SK-N-MC (cell line): ENCODE results near the gene FAM3C.
A peak's percentile ranks its signal among the peaks of the same experiment; 100 is the strongest.

Experiments
- DNase-seq: peaks from one replicate; pipeline ENCODE4 v3.0.0-alpha.2; 2011; ENCODE audit warnings: low read depth, low spot score
- H3K27ac ChIP-seq: fragments of 200-600 bp; sonication (generic); 2 replicates; pipeline ENCODE4 v1.5.1; 2016; ENCODE audit warnings: mixed run types
- H3K36me3 ChIP-seq: fragments of 200-600 bp; sonication (generic); 2 replicates; pipeline ENCODE4 v1.6.1; 2017; ENCODE audit warnings: antibody characterized with exemption, low read length, mixed read lengths; ENCODE audit not compliant: insufficient read depth
- H3K4me3 ChIP-seq: fragments of 200-600 bp; sonication (generic); 2 replicates; pipeline ENCODE4 v1.5.1; 2016
- H3K9ac ChIP-seq: fragments of 200-600 bp; sonication (generic); 2 replicates; pipeline ENCODE4 v1.8.0; 2017; ENCODE audit warnings: mixed run types, mixed read lengths; ENCODE audit not compliant: insufficient read length
- H3K9me3 ChIP-seq: fragments of 200-600 bp; sonication (generic); 2 replicates; pipeline ENCODE4 v1.6.1; 2017; ENCODE audit warnings: low read depth, mild to moderate bottlenecking, antibody characterized with exemption, low read length, moderate library complexity, mixed read lengths
- EZH2 ChIP-seq: fragments of 200-600 bp; sonication (generic); IDR thresholded peaks from one replicate; pipeline ENCODE4 v1.6.1; 2017; ENCODE audit warnings: antibody characterized with exemption
- FOXP2 ChIP-seq: optimal IDR thresholded peaks from 2 replicates; pipeline ENCODE3; 2011; ENCODE audit warnings: mild to moderate bottlenecking, moderate library complexity; ENCODE audit not compliant: insufficient read depth; ENCODE audit errors: extremely low read length, control extremely low read depth
- POLR2AphosphoS5 ChIP-seq: IDR thresholded peaks from 2 replicates; pipeline ENCODE4 v1.6.1; 2012; ENCODE audit warnings: mild to moderate bottlenecking, low read depth, low read length, borderline replicate concordance

The FAM3C gene

GRCh38 chr7:121337398-121337797 lies 58.7 kb downstream of the FAM3C start:
- Histone ChIP-seq H3K4me3 (no peak overlapping the region), H3K27ac (no peak overlapping the region), H3K9ac (no peak overlapping the region), H3K9me3 (no peaks in the 10 kb centered on the region), H3K36me3 (no peaks in the 10 kb centered on the region)
- DNase-seq, result no peak
- TF ChIP-seq EZH2, result no peak
- TF ChIP-seq POLR2AphosphoS5, result no peak
- no peak for TF ChIP-seq FOXP2

GRCh38 chr7:121336579-121336978 lies 59.5 kb downstream of the FAM3C start:
- Histone ChIP-seq H3K36me3 (no peaks in the 10 kb centered on the region), H3K4me3 (no peak overlapping the region), H3K9me3 (no peaks in the 10 kb centered on the region), H3K9ac (no peak overlapping the region), H3K27ac (no peak overlapping the region)
- TF ChIP-seq EZH2 (no peak), POLR2AphosphoS5 (no peak), FOXP2 (no peak)
- DNase-seq, result no peak

- H3K36me3 ChIP-seq, result no peaks in the 10 kb centered on the region
- DNase-seq, result no peak
- no peak overlapping the region for H3K9ac ChIP-seq
- H3K27ac ChIP-seq, result 0 out of 2 replicates have a peak overlapping the region, but pooled peaks have one; percentile 7
- no peak overlapping the region for H3K4me3 ChIP-seq
- no peaks in the 10 kb centered on the region for H3K9me3 ChIP-seq
- TF ChIP-seq POLR2AphosphoS5 (no peak), FOXP2 (no peak), EZH2 (no peak)
These were observed 61.0 kb downstream of the FAM3C start for GRCh38 chr7:121334875-121335648.

GRCh38 chr7:121334376-121334775 lies 61.7 kb downstream of the FAM3C start:
- Histone ChIP-seq H3K9ac (no peak overlapping the region), H3K27ac (no peak overlapping the region), H3K36me3 (no peaks in the 10 kb centered on the region), H3K9me3 (no peaks in the 10 kb centered on the region), H3K4me3 (no peak overlapping the region)
- TF ChIP-seq EZH2 (no peak), POLR2AphosphoS5 (no peak), FOXP2 (no peak)
- no peak for DNase-seq

- no peak for DNase-seq
- TF ChIP-seq FOXP2, result no peak
- TF ChIP-seq EZH2, result no peak
- TF ChIP-seq POLR2AphosphoS5, result no peak
- Histone ChIP-seq H3K27ac (no peak overlapping the region), H3K9me3 (no peaks in the 10 kb centered on the region), H3K36me3 (no peaks in the 10 kb centered on the region), H3K9ac (no peak overlapping the region), H3K4me3 (no peak overlapping the region)
These were observed 64.5 kb downstream of the FAM3C start for GRCh38 chr7:121331574-121331973.

DNA sequence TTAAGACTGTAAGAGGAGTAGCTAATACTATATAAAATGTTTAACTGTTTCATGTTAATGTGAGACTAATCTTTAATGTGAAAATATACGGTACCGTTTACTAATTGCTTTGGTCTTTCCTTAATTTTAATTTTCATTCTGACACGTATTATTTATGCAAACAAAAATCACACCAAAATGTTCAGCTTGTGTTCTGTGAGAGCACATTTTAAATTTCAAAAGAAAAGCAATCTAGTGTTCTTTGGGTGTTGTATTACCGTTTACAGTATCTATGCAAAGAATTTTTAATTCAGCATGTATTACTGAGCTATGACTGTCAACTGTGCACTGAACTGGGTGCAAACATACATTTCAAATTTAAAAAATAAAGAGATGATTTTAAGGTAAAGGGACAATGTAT lies 65.1 kb downstream of the FAM3C start:
- DNase-seq, result no peak
- TF ChIP-seq FOXP2, result no peak
- no peak for TF ChIP-seq POLR2AphosphoS5
- TF ChIP-seq EZH2, result no peak
- Histone ChIP-seq H3K9me3 (no peaks in the 10 kb centered on the region), H3K4me3 (no peak overlapping the region), H3K36me3 (no peaks in the 10 kb centered on the region), H3K9ac (no peak overlapping the region), H3K27ac (no peak overlapping the region)

GRCh38 chr7:121330053-121330833 lies 65.9 kb downstream of the FAM3C start:
- H3K27ac ChIP-seq, result no peak overlapping the region
- no peak overlapping the region for H3K9ac ChIP-seq
- no peaks in the 10 kb centered on the region for H3K36me3 ChIP-seq
- no peak for TF ChIP-seq EZH2
- TF ChIP-seq POLR2AphosphoS5, result no peak
- TF ChIP-seq FOXP2, result no peak
- no peak for DNase-seq
- no peaks in the 10 kb centered on the region for H3K9me3 ChIP-seq
- peak overlapping the region; percentile 75 for H3K4me3 ChIP-seq

DNA sequence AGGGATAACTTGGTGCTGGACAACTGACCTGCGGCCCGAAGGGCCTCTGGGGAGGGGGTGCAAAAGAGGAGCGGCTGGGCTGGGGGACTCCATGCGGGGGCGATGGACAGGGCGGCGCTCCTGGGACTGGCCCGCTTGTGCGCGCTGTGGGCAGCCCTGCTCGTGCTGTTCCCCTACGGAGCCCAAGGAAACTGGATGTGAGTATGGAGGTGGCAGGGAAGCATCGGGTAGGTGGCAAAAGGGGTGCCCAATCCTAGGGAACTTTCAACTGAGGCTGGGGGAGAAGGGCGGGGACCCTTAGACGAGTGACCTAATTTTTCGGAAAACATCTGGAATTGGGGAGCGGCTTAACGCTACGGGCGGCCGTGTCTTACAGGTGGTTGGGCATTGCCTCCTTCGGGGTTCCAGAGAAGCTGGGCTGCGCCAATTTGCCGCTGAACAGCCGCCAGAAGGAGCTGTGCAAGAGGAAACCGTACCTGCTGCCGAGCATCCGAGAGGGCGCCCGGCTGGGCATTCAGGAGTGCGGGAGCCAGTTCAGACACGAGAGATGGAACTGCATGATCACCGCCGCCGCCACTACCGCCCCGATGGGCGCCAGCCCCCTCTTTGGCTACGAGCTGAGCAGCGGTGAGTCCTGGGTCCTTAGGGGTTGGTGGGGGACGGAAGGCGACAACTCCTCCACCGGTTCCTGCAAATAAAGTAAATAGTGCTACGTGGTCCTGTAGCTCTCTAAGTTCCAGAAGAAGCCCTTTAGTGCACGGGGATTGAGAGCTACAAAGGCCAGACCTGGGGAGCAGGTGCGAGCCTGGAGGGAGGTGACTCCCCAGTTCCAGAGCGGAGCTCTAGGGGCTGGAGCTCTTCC lies 66.7 kb downstream of the FAM3C start:
- no peak overlapping the region for H3K27ac ChIP-seq
- no peak overlapping the region for H3K9ac ChIP-seq
- no peaks in the 10 kb centered on the region for H3K36me3 ChIP-seq
- H3K4me3 ChIP-seq, result peak overlapping the region; percentile 75
- no peak for DNase-seq
- TF ChIP-seq POLR2AphosphoS5 (no peak), EZH2 (no peak), FOXP2 (no peak)
- H3K9me3 ChIP-seq, result no peaks in the 10 kb centered on the region
